Peyer's patch (tissue), 4 donors: ENCODE results near the gene PIR.

ENCODE experiments used
- POLR2A ChIP-seq, 2 donors: fragments of 450-650 bp; IDR thresholded peaks; one replicate each; pipeline ENCODE4 v1.5.1; 2017; ENCODE audit warnings: antibody characterized with exemption in 2 of 2, mild to moderate bottlenecking in 2 of 2, moderate library complexity in 2 of 2
- TF ChIP-seq, protein P1 (sequence below), 6 experiments: fragments of 450-650 bp in 4 of 6; fragments of 200-600 bp in 2 of 6; sonication (generic) in 1 of 6; IDR thresholded peaks; one replicate each; pipeline ENCODE4 v1.5.1; 2017 to 2019; ENCODE audit warnings: antibody characterized with exemption in 6 of 6, mild to moderate bottlenecking in 3 of 6, moderate library complexity in 1 of 6

DNA sequence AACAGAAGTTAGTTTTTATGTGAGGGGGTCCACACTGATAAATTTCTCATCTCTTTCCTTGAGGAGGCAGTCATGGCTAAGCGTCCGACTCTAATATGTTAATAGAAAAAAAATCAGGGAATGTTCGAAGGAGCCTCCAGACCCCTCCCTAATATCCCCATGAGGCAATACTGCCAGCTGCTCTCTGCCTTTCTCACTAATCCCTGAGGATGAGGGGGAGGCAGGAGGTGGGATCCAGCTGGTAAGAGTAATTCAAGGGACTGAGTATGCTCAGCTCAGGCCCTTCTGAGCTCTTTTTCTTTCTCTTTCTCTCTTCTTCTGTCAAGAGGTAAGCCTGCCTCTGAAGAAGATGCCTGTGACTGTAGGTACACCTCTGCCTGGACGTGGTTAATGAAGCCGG is 51.7 kb downstream of the PIR start:
- TF ChIP-seq, protein P1, sequence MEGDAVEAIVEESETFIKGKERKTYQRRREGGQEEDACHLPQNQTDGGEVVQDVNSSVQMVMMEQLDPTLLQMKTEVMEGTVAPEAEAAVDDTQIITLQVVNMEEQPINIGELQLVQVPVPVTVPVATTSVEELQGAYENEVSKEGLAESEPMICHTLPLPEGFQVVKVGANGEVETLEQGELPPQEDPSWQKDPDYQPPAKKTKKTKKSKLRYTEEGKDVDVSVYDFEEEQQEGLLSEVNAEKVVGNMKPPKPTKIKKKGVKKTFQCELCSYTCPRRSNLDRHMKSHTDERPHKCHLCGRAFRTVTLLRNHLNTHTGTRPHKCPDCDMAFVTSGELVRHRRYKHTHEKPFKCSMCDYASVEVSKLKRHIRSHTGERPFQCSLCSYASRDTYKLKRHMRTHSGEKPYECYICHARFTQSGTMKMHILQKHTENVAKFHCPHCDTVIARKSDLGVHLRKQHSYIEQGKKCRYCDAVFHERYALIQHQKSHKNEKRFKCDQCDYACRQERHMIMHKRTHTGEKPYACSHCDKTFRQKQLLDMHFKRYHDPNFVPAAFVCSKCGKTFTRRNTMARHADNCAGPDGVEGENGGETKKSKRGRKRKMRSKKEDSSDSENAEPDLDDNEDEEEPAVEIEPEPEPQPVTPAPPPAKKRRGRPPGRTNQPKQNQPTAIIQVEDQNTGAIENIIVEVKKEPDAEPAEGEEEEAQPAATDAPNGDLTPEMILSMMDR (IDR thresholded peaks at IDR 0.05), result no peak
- TF ChIP-seq POLR2A (IDR thresholded peaks at IDR 0.05), result no peak
